NCI-H446 treated with DMSO at 0.1 percent for 48 hours (cell line): ENCODE results near the gene CASZ1.
A peak's percentile ranks its signal among the peaks of the same experiment; 100 is the strongest.

Experiments
- DNase-seq: peaks from one replicate; lab custom pipeline; 2025; lab: John Stamatoyannopoulos, UW

The CASZ1 gene

DNA sequence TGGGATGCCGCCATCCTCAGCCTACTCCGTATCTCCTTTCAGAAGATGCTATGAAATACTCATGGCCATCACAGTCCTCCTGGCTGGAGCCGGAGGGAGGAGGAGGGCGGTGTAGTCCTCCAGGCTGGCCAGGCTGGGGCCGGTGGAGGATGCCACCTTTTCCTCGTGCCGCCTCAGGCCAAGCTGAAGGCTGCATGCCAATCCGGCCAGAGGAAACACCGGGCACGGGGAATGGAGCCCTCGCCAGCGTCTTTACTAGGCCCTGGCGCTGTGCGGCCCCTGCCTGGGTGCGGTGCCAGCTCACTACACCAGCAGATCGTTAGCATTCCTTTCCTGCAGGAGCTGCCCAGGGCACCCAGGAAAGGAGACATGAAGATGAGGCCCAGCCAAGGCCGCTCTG lies 70.1 kb downstream of the CASZ1 start:
- no peak for DNase-seq

DNA sequence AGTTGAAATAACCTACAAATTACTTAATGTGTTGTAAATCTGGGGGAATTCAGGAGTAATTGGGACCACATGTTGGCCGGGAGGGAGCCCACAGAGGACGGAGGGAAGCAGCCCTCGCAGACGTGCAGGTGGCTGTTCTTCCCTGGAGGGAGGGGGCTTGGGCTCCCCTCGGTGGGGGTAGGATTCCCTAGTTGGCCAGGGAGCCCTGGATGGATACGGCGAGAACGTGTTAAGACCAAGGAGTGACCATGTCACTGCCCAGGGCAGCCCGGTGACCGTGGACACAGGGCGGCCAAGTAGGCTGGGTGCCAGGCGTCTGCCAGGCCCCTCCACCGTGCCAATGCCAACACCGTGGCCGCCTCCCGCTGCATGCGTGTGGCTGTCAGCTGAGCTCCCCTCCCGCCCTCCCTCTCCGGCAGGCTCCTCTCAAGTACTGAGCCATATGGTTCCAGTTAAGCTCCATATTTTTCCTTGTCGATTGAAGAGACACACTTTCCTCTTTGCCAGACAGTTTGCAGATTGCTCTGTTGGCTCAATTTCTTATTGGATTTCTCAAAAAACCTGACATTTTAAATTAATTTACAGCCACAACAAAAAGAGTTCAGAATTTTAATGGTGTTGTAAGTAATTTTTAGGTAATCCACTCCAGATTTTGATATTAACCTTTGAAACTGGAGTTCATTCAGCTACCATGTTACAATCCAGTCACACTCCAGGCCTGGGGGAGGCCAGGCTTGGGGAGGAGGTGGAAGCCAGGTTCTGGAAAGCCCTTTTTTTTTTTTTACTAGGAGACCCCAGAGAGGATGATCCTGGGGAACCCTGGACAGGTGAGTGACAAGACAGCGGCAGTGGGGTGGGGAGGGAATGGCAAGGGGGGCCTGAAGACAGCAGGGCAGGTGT lies 71.2 kb downstream of the CASZ1 start:
- DNase-seq = peak; percentile 92

DNA sequence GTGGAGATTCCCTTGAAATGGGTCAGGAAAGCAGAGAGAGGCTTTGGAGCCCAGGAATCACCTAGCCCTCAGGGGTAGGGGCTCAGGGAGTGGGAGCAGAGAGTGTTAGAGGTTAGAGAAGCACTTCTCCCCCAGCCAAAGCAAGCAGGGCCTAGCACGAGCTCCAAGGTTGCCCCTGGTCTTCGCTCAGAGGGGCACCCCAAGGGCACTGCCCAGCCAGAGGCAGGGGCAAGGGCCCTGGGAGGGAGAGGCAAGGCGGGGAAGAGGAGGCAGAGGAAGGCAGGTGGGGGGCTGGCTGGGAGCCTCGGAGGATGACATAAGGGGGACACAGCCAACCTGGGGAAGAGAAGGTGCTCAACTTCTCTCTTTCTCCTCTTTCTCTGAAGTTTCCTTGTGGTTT lies 71.9 kb downstream of the CASZ1 start:
- DNase-seq = no peak

DNA sequence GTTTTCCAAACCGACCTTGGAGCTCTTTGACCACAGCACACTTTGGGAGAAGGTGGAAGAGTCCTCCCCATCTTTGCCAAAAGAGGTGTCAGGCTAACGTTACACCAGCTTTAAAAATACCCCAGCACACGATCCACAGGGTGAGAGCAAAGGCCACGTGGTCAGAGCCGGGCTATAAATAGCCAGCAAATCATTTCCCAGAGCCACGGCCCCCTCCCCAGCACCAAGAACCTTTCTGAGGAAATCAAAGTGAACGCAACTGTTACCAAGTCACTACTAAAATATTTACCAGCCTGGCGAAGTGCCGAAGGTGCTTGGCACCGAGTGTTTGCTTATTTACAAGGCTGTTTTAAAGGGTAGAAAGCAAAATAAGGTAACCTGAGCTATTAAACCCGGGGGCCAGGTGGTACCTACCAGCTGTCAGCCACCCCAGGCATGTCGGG lies 72.4 kb downstream of the CASZ1 start:
- peak; percentile 26 for DNase-seq

DNA sequence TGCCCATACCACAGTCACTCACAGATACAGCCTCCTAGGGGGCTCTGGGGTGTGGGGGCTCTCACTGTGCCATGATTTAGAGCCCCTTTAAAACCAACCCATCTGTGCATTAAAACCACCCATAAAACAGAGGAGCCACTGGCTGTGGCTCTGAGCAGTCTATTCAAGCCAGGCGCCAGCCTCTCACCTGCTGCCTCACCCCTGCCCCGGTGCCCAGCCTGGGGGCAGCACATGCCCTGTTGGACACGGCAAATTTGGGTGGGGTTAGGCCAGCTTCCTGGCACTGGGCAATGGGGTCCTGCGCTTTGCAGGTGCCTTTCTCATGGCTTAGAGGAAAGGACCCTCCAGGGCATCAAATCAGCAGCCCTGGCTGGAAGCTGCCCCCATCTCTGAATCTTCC lies 73.1 kb downstream of the CASZ1 start:
- DNase-seq = no peak

DNA sequence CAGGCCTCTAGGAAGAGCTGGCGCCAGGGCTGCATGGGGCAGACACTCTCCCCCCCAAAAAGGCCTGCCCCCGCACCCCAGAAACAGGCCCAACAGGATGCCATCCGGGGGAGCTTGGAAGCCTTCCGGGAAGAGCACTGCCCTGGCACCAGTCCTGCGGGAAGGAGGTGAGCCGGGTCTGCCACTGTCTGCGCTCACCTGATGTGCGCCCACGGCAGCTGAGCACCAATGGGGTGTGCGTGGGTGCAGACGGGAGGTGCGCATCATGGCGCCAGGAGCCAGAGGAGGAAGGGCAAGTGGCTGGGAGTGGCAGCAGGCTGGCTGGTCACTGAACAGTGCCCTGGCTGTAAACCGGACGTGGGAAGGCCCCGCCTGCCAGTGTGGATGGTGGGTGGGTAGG lies 73.6 kb downstream of the CASZ1 start:
- no peak for DNase-seq

DNA sequence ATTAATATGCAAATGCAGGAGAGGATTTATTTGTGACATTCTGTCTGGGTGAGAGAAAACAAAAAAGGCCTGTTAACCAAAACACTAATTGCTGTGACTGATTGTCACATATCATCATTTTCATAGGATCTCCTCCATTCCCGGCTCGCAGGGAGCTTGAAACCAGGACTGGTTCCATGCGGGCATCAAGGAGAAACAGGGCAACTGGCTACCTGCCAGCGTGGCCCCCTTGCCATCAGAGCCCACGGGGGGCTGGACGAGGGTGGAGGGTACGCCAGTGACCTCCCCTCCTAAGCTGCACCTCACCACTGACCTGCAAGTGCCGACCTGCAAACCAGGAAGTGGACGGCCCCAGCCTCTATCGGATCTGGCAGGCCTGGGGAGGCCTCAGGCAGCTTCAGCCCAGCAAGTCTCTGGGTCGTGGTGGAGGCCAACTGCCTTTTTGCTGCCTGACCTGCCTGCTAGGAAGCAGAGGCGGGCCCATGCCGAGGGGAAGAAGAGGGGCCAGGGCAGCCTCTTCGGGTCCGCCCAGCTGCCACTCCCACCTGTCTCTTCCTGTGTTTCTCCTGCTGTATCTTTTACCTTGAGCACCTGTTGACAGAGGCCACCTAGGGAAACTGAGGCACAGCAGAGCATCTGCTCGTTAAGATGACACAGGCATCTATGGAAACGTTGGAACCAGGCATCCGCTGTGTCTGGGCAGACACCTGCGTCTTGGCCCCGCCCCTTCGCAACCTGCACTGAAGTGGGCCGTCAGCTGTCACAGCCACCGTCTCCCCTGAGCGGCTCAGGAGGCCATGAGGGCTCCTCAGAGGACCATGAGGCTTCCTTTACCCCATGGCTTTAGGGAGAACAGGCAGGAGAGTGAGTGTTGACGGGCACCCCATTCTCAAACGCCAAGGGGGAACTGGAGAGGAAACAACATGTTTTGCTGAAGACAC lies 74.8 kb downstream of the CASZ1 start:
- no peak for DNase-seq

DNA sequence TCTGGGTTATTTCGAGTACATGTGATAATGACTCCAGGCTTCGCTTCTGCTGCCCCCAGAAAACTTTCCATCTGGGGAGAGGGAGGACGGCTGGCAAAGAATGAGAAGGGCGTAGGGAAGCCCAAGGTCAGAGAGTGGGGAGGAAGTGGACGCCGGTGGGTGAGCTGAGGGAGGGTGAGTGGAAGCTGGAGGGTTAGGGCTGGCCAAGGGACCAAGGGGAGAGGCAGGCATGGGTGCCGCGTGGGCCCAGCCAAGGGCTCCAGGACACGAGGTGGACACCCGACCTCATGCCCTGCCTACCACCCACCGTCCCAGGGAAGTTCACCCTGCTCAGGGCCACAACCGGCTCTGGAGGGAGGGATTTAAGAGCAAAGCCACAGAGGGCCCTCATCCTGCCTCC lies 75.8 kb downstream of the CASZ1 start:
- DNase-seq = no peak

DNA sequence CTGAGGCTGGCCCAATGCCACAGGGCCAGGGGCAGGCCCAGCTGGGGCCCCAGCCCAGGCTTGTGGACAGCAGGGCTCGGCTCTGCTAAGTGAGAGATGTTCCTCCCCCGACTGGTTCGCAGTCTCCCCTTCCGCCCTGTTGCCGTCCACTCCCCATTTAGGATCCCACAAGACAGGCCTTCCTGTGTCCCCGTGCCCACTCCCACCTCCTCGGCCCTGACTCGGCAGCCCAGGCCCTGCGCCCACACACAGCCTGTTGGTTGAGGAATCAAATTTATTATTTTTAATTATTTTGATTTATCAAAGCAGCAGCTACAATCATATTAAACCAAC lies 78.4 kb downstream of the CASZ1 start:
- no peak for DNase-seq

DNA sequence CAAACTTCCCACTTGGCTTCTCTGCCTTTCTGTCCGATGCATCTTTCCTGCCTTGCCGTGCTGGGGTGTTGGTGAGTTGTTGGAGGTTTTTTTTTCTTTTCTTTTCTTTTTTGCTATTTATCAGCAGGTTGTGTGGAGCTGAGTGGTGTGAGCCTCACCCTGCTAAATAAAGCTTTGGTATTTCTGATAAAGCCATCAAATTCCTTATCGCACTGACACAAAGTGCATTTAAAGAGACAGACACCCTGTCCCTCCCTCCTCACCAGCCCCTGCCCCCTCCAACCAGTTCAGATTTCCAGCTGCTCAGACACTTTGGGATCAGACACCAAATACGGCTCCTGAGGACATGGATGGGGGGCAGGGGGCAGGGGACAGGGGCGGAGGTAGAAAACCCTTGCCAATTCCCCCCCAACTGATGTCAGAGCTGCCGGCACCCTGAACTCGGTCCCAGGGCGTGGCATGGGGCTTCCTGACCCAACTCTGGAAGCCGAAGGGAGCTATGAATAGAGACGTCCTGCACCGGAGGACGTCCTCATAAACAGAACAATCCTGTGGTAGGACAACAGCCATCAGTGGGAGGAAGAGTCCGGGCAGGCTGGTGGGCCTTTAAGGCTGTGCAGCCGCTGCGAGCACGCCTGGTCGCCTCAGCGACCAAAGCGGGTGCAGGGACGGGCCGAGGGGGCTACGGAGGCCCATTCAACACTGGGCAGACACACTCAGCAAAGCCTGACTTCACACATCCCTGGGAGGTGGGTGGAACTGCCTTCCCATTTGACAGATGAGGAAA lies 79.0 kb downstream of the CASZ1 start:
- DNase-seq = no peak

DNA sequence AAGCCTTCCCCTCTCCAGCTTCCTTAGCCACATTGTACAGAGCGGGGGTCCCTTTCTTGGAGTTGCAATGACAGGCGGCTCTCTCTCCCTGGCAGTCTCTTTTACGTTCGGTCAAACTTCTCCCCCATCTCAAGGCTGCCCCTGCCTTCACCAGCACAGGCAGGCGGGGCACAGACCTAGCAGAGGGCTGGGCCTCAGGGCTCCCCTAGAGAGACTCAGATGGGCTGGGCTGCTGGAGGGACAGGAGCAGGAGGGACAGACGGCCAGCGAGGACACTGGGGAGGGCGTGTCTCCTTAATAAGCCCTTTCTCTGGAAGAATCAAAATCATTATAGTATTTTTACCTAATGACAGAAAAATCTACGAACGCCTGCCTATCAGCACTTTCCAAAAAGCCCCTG lies 79.6 kb downstream of the CASZ1 start:
- no peak for DNase-seq

DNA sequence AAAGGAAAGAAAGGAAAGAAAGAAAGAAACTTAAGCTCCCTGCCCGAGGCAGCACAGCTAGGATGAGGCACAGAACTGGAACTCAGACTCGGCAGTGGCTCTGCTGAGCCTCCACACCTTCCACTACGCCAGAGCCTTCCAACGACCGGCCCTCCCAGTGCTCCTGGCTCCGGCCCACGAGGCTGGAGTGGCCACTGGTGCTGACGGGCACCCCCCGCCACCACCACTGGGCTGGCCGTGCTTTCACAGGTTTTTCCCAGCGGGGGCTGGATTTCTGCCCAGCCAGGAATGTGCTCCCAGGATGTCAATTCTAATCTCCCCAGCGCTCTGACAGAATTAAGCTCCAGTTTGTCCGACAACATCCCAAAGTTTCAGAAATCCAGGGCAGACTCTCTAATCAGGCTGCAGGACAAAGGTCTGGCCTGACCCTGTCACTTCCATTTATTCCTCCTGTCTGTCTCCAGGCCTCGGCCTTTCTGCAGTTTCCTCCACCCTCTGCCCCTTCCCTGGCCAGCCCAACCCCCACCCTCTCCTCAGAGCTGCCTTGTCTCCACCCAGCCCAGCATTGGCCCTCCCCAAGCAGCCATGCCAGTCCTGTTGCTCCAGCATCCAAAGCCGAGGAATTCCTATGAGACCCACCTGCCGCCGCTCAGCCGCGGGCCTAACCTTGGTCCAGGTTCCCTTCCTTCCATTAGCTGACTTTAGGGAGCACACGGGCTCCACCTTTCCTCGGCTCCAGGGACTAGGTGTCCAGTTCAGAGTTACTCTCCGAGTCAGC lies 81.9 kb downstream of the CASZ1 start:
- DNase-seq = no peak

DNA sequence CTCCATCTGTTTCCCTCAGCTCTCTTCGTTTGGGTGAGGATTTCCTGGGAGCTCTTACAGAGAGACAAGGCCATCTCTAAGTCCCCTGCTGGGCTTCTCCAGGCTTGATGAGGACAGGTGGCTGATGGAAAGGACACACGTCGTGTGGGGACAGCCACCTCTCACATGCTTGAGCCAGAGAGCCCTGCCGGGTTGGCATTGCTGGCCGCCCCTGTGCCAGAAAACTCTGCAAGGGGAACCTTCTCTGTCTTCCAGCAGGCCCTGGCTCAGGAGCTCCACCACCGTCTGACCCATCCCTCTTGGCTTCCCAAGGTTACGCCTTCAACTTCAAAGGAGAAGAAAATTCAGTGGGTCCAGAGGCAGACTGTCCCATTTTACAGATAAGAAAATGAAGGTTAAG lies 82.8 kb downstream of the CASZ1 start:
- DNase-seq = no peak

DNA sequence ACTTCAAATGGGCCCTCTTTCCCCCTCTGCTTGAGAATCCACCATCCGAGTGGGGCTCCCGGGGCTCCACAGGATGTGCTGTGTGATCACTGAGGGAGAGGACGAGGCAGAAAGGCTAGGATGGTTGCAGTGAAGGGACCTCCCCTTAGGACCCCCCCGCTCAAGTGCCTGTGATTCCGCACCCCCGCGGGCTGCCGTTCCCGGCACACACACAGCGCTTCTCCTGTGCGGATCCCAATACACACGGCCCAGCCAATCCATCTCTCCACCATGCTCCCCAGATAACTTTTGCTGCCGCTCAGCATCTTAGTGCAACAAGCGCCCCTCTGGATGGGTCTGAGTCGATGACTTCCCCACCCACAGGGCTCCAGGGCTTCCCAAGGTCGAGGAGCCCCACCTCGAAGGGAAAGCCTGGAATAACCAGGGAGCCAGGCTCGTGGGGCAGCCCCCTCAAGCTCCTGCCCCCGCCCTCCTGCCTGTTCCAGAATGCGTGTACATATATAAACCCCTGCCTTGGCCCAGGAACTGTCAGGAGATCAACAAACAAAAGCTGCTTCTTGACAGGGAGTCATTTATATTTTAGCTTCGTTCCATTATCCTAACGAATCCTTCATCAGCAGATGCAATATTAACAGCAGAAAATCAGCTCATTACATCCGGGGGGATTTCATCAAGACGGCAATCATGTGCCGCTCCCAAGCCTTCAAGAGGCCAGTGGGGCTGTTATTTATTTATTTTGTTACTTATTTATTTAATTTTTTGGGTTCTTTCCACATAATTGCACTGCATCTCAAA lies 83.7 kb downstream of the CASZ1 start:
- no peak for DNase-seq

DNA sequence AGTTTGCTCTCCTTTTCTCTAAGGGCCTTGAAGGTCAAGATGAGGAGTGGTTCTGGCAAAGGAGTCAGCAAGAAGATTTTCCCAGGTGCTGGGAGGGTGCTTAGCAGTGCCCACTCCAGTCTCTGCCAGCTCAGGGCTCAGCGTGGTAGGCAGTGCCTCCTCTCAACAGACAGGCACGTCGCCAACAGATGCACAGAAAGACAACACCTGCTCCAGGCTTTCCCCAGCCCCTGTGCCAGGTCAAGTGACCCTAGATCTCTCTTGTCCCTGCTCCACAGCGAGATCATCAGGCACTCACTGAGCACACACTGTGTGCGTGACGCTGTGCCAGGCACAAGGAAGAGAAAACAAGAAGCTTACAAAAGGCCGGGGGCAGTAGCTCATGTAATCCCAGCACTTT lies 86.0 kb downstream of the CASZ1 start:
- no peak for DNase-seq

DNA sequence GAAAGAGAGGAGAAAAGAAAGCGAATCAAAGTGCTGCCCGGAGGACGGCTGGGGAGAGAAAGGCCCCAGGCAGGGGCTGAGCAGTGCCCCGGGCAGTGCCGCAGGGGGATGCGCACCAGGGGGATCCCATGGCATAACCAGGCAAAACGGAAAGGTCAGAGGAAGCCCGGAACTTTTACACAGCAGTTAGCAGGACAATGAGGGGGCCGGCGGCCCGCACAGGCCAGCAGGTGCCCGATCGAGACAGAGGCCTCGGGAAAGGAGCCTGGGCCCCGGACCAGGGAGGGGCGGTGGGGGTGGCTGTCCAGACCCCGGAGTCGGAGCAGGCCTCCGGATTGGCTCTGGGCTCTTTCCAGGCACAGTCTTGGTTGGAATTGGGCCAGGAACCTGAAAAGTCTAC lies 86.8 kb downstream of the CASZ1 start:
- no peak for DNase-seq

DNA sequence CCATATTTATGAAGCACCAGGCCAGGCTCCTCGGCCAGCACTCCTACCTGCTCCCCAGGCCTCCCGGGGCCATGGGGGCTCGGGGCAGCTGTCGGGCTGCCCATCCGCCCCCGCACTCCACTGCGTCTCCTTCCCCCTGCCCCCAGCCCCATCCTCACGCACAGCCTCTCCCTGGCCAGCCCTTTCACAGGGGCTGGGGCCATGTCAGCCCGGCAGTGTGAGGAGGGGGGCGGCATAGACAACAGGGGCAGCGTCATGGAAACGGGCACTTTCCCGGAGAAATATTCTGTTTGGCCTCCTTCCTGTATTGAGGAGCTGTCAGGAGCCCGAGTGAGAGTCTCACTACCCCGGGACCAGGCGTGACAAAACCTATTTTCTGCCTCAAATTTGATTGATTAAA lies 87.3 kb downstream of the CASZ1 start:
- no peak for DNase-seq

DNA sequence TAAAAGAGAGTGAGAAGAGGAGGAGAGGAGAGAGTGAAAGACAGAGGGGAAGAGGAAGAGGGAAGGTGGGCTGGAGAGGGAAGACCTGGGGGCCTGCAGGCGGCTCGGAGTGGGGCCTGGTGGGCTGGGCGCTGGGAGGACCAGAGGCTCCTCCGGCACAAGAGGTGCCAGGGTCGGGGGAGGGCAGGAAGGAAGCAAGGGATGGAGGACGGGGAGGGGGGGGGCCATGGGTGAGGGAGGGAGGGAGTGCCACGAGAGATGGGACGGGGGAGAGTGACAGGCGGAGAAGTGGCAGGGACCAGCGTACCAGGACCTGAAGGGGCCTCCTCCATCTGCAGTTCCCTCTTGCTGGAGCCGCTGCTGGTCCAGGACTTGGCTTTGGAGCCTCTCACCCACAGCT lies 87.7 kb downstream of the CASZ1 start:
- DNase-seq = no peak

DNA sequence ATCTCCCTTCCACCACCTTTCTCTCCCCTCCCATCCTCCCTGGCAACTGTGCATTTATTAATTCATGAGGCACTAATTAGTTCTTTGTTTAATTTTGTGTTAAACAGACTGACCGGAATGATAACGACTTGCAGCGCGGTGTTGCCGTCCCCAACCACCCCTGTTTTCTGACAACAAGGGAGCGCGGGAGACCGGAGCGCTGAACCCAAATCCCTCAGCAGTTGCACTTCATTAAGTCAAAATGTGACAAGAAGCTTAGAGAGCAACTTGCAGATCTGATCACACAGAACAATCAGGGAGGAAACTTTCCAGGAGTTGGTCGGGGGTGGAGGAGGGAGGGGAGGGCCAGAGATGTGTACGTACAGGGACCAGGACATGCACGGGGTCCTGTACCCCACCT lies 89.2 kb downstream of the CASZ1 start:
- no peak for DNase-seq

DNA sequence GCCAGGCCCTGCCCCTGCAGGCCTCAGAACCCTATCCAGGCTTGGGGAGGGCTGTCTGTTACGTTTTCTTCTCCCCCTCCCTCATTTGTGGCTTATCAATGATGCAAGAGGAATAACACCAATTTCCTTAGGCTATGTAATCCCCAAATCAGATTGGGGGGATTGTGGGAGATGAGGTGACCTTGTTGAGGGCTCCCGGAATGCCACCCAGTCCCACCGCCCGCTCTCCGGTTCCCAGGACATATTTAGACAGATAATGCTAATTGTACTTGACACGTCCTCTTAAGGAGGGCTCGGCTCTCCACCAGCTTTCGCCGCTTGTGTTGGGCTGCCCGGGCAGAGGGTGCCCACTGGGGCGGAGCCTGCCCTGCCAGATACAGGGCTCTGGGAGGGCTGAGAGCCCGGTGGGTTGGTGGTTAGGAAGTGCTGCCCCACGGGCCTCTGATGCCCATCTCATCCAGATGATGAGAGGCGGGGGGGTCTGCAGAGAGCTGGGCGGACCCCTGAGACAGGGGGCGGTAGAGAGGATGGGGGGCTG lies 90.0 kb downstream of the CASZ1 start:
- no peak for DNase-seq
